Loucy (cell line): ENCODE data around the gene MEFV.

Experiments
- H2AFZ ChIP-seq: fragments of 200-600 bp; sonication (generic); 2 replicates; pipeline ENCODE4 v1.6.0; 2016; ENCODE audit warnings: antibody characterized with exemption, mild to moderate bottlenecking, low read length, moderate library complexity
- H3F3A ChIP-seq: fragments of 200-600 bp; 2 replicates; pipeline ENCODE4 v1.6.0; 2016; ENCODE audit warnings: antibody characterized with exemption, low read depth, mild to moderate bottlenecking
- H3K27me3 ChIP-seq: fragments of 200-600 bp; sonication (generic); 2 replicates; pipeline ENCODE4 v1.6.1; 2014; ENCODE audit warnings: low read length, mild to moderate bottlenecking; ENCODE audit not compliant: insufficient read depth, poor library complexity, severe bottlenecking
- H3K36me3 ChIP-seq: fragments of 200-600 bp; sonication (generic); 2 replicates; pipeline ENCODE4 v1.6.1; 2016; ENCODE audit warnings: low read length; ENCODE audit not compliant: insufficient read depth
- H3K4me1 ChIP-seq: fragments of 200-600 bp; sonication (generic); 2 replicates; pipeline ENCODE4 v1.5.1; 2014; ENCODE audit warnings: low read length, mild to moderate bottlenecking; ENCODE audit not compliant: insufficient read depth, poor library complexity, severe bottlenecking
- H3K4me2 ChIP-seq: fragments of 200-600 bp; sonication (generic); 2 replicates; pipeline ENCODE4 v1.6.0; 2014; ENCODE audit warnings: antibody characterized with exemption, low read length, low read depth, mild to moderate bottlenecking; ENCODE audit not compliant: poor library complexity, severe bottlenecking
- H3K4me3 ChIP-seq: fragments of 200-600 bp; sonication (generic); 2 replicates; pipeline ENCODE4 v1.5.1; 2014; ENCODE audit warnings: low read length, mild to moderate bottlenecking, mixed read lengths; ENCODE audit not compliant: poor library complexity, severe bottlenecking
- H3K79me2 ChIP-seq: fragments of 200-600 bp; sonication (generic); 2 replicates; pipeline ENCODE4 v1.6.1; 2014; ENCODE audit warnings: low read length; ENCODE audit not compliant: insufficient read depth
- H3K9ac ChIP-seq: fragments of 200-600 bp; sonication (generic); 2 replicates; pipeline ENCODE4 v1.6.0; 2014; ENCODE audit warnings: mild to moderate bottlenecking, low read depth, low read length, moderate library complexity; ENCODE audit not compliant: poor library complexity, severe bottlenecking
- H3K9me2 ChIP-seq: fragments of 200-600 bp; sonication (generic); replicated peaks from 2 replicates; pipeline ENCODE4 v1.6.1; 2016; ENCODE audit warnings: low read depth, low read length, mixed read lengths
- H3K9me3 ChIP-seq: fragments of 200-600 bp; sonication (generic); 2 replicates; pipeline ENCODE4 v1.6.1; 2014; ENCODE audit warnings: mild to moderate bottlenecking, antibody characterized with exemption, low read length, low read depth; ENCODE audit not compliant: insufficient read depth
- H4K20me1 ChIP-seq: fragments of 200-600 bp; sonication (generic); 2 replicates; pipeline ENCODE4 v1.6.0; 2014; ENCODE audit warnings: antibody characterized with exemption, low read length, mild to moderate bottlenecking; ENCODE audit not compliant: insufficient read depth, poor library complexity, severe bottlenecking
- CTCF ChIP-seq: fragments of 200-600 bp; sonication (generic); conservative IDR thresholded peaks from 2 replicates; pipeline ENCODE4 v1.5.1; 2014; ENCODE audit warnings: mild to moderate bottlenecking, antibody characterized with exemption, low read length
- EZH2phosphoT487 ChIP-seq: fragments of 200-600 bp; IDR thresholded peaks from 2 replicates; pipeline ENCODE4 v1.6.1; 2018; ENCODE audit warnings: antibody characterized with exemption, mild to moderate bottlenecking, moderate library complexity, borderline replicate concordance

The MEFV gene

GRCh38 chr16:3192476-3193019 is 63.9 kb downstream of the MEFV start:
- Histone ChIP-seq H3K4me2 (no peak overlapping the region), H3K9me3 (no peaks in the 10 kb centered on the region), H3K27me3 (no peaks in the 10 kb centered on the region), H3K36me3 (no peaks in the 10 kb centered on the region), H3F3A (no peaks in the 10 kb centered on the region), H3K4me1 (no peaks in the 10 kb centered on the region), H4K20me1 (no peaks in the 10 kb centered on the region), H3K4me3 (no peak overlapping the region), H3K9ac (no peak overlapping the region), H2AFZ (no peak overlapping the region), H3K9me2 (no peaks in the 10 kb centered on the region), H3K79me2 (no peaks in the 10 kb centered on the region)
- TF ChIP-seq EZH2phosphoT487 (no peak), CTCF (no peak)
